HG02610 (cell line): Measurements from ENCODE around the gene SURF1.
"Not testable (repeated sequence)": the region's sequence is repeated elsewhere in the genome, so short reads cannot be mapped to it uniquely, and the experiment has no call there.

Source experiments
- ATAC-seq: cut with Tn5 transposase; IDR thresholded peaks from one replicate; pipeline ENCODE4 v1.9.1; 2021; ENCODE audit warnings: mild to moderate bottlenecking, moderate library complexity; ENCODE audit not compliant: unreplicated experiment

Gene SURF1

GRCh38 chr9:133327021-133327420 lies 29.3 kb downstream of the SURF1 start:
- not testable (repeated sequence) for ATAC-seq

GRCh38 chr9:133323991-133324703 lies 32.1 kb downstream of the SURF1 start:
- ATAC-seq, result no peak

GRCh38 chr9:133323211-133323610 lies 33.1 kb downstream of the SURF1 start:
- no peak for ATAC-seq

- no peak for ATAC-seq
Measured at GRCh38 chr9:133322701-133323100, 33.6 kb downstream of the SURF1 start.

GRCh38 chr9:133321411-133321935 lies 34.8 kb downstream of the SURF1 start:
- no peak for ATAC-seq

GRCh38 chr9:133320421-133320881 lies 35.8 kb downstream of the SURF1 start:
- no peak for ATAC-seq

GRCh38 chr9:133317551-133317950 lies 38.7 kb downstream of the SURF1 start:
- not testable (repeated sequence) for ATAC-seq

- ATAC-seq, result no peak
Measured at GRCh38 chr9:133315997-133316396, 40.3 kb downstream of the SURF1 start.

GRCh38 chr9:133309608-133310007 lies 46.7 kb downstream of the SURF1 start:
- ATAC-seq, result no peak

GRCh38 chr9:133307301-133307700 lies 49.0 kb downstream of the SURF1 start:
- ATAC-seq, result no peak

- ATAC-seq, result no peak
Measured at GRCh38 chr9:133306242-133307204, 49.8 kb downstream of the SURF1 start.

- no peak for ATAC-seq
Measured at GRCh38 chr9:133305731-133306130, 50.6 kb downstream of the SURF1 start.

GRCh38 chr9:133304477-133305377 lies 51.6 kb downstream of the SURF1 start:
- ATAC-seq, result no peak

GRCh38 chr9:133304158-133304470 lies 52.2 kb downstream of the SURF1 start:
- ATAC-seq, result no peak

- ATAC-seq, result no peak
Measured at GRCh38 chr9:133303266-133304157, 52.8 kb downstream of the SURF1 start.
